Left ventricle myocardium superior (tissue), 1 donor: ENCODE results near the gene KPTN. TPM values are rescaled to one million over a fixed set of nuclear protein-coding genes. Genes with fewer than 3 reads are reported as not detected.

Source experiments
- ATAC-seq: fragments of 200-7000 bp; cut with Tn5 transposase; one replicate; pipeline ENCODE4 v1.9.1; 2020; ENCODE audit warnings: mild to moderate bottlenecking, moderate library complexity
- DNase-seq: peaks from one replicate; pipeline ENCODE4 v3.0.0-alpha.2; 2020
- intact Hi-C: fragments of 100-400 bp; cut with micrococcal nuclease; formaldehyde crosslinking; loops from one replicate; pipeline ENCODE4 v1.11.0; 2022
- total RNA-seq: library from RNA; stranded (reverse); fragmentation: NEBNext Ultra II Directional; extraction: Animal tissue kit (Norgen Biotek cat#: 25700); gene quantifications from one replicate; pipeline ENCODE4 v1.2.1, GENCODE V29; 2021
- donor health status: DM: no; HTN: yes; CAD: no; lungs with severe emphysema.

The KPTN gene
- total RNA-seq, 1 donor from 2014 or later: 12.3 TPM

DNA sequence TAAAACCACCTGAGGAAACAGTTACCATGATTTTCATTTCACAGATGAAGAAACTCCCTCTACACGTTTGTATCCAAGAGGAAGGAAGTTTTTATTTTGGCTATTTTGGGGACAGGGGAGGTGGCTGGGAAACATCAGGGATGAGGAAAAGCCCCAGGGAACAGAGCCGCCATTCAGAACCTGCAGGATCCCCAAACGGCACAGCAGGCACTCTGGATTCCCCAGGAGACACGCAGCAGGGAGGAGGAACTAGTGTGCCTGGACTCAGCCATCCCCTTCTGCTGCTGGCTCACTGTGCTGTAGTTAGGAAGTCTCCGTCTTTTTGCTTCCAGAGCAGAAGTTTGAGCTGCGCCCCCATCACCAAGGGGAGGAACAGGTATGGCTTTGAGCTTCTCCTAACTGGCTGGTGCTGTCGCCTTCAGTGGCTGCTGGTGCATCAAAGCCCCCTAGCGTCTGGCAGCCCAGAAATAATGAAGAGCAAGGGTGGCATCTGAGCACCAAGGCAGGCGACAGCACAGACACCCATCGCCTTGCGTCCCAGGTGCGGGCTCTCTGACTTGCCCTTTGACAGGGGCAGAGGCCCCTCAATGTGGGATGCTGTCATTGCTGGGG lies 26.6 kb upstream of the KPTN start:
- DNase-seq: no peak
- intact Hi-C loops: no loop called here
- no peak for ATAC-seq

GRCh38 chr19:47509973-47510372 lies 26.0 kb upstream of the KPTN start:
- ATAC-seq: peak; percentile 44
- DNase-seq: peak; percentile 61
- intact Hi-C loops: no loop called here

DNA sequence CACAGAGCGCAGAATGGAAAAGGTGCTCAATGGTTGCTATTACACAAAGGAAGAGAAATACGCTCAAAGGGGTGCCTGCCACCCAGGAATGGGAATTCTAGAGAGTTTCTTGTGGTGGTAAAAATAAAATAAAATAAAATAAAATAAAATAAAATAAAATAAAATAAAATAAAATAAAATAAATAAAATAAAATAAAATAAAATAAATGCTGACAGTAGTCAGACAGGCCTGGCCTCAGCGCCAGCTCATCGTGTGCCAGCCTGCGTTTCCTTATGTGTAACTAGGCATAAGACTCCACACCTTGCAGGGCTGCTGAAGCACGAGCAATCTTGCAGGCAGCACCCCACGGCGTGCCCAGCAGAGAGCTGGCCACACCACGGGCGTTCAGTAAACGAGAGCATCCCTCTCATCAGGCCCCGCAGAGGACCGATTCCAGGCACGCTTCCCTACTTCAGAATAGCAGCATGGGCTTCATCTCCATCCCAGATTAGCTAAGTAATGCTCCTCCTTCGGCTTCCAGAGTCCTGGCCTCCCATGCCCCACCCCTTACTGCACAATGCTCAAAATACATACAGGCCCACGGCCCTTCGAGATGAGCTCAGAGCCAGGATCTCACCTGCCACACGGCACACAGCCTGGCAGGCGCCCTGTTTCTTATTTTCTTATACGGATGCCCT lies 25.3 kb upstream of the KPTN start:
- no peak for ATAC-seq
- DNase-seq: no peak
- intact Hi-C loops: no loop called here

DNA sequence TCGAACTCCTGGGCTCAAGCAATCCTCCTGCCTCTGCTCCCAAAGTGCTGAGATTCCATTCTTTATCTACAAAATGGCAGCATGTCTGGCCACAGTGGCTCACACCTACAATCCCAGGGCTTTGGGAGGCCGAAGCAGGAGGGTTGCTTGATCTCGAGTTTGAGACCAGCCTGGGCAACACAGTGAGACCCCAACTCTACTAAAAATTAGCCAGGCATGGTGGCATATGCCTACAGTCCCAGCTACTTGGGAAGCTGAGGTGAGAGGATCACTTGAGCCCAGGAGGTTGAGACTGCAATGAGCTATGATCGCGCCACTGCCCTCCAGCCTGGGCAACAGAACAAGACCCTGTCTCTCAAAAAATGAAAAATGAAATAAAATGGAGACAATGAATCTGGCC lies 24.7 kb upstream of the KPTN start:
- ATAC-seq: no peak
- DNase-seq: no peak
- intact Hi-C loops: no loop called here

DNA sequence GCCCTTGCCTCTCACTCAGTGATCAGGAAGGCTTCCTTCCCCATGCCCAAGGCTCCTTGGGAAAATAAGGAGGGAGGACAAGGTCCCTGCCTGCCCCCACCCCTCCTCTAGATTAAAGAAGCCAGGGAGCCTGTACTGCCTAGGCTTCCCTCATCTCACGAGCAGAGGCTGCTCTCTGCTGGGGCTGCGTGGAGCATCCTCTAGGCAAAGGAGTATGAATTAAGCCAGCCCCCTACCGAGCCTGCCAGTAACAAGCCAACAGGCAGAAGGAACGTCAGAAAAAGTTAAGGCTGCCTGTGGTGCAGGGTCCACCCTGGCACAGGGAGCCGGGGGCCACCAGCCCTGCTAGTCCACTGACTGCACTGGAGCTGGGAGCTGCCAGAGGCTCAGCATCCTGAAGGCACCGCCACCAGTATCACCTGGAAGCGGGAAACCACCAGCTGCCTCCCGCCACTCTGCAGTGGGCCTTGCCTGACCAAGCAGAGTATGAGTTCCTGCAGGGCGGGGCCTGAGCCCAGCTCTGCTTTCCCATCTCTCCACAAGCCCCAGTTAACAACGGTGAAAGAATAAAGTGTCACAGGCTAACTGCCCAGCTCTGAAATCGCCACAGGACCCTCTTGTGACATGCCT lies 24.0 kb upstream of the KPTN start:
- intact Hi-C loops: no loop called here
- DNase-seq (no peak), ATAC-seq (no peak)

- intact Hi-C loops: no loop called here
- ATAC-seq (peak; percentile 77), DNase-seq (no peak)
These were observed 23.0 kb upstream of the KPTN start for GRCh38 chr19:47507012-47507411.

DNA sequence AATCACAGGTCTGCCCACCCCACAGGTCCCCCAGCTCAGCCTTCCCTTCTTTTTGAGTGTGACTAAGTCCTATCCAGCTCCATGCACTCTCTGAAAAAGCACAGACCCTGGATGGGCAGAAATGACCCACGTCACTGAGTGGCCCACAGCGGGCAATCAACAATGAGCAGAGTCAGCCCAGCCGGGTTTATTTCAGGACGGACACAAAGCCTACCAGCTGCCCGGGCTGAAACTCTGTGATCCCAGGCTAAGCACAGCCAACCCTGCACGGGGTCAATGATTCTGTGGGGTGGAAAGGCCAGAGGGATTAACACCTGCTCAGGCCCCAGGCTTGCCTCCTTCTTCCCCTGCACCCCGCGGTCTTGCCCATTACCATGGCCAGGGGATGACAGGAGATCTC lies 22.4 kb upstream of the KPTN start:
- intact Hi-C loops: no loop called here
- no peak for DNase-seq
- peak; percentile 43 for ATAC-seq

GRCh38 chr19:47505506-47505905 lies 21.5 kb upstream of the KPTN start:
- no peak for ATAC-seq
- no peak for DNase-seq

DNA sequence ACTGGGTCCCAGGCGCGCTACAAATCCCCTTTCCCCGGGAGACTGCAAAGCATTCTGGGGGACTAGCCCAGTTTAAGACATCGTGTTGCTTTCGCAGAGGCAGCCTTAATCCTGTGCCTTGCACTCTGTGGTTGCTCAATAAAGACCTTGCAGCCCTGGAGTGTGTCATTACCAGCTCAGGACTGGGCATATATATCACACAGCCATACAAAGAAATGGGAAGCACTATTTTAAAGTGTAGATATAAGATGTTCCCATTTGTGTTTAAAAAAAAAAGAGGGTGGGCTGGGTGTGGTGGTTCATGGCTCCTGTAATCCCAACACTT lies 19.8 kb upstream of the KPTN start:
- DNase-seq: no peak
- intact Hi-C loops: no loop called here
- no peak for ATAC-seq

More at GRCh38 chr19:47505506-47505905, 21.5 kb upstream of the KPTN start:
- intact Hi-C loops: no loop called here

GRCh38 chr19:47503130-47503825 lies 19.3 kb upstream of the KPTN start:
- ATAC-seq: no peak
- intact Hi-C loops: no loop called here
- DNase-seq: no peak

DNA sequence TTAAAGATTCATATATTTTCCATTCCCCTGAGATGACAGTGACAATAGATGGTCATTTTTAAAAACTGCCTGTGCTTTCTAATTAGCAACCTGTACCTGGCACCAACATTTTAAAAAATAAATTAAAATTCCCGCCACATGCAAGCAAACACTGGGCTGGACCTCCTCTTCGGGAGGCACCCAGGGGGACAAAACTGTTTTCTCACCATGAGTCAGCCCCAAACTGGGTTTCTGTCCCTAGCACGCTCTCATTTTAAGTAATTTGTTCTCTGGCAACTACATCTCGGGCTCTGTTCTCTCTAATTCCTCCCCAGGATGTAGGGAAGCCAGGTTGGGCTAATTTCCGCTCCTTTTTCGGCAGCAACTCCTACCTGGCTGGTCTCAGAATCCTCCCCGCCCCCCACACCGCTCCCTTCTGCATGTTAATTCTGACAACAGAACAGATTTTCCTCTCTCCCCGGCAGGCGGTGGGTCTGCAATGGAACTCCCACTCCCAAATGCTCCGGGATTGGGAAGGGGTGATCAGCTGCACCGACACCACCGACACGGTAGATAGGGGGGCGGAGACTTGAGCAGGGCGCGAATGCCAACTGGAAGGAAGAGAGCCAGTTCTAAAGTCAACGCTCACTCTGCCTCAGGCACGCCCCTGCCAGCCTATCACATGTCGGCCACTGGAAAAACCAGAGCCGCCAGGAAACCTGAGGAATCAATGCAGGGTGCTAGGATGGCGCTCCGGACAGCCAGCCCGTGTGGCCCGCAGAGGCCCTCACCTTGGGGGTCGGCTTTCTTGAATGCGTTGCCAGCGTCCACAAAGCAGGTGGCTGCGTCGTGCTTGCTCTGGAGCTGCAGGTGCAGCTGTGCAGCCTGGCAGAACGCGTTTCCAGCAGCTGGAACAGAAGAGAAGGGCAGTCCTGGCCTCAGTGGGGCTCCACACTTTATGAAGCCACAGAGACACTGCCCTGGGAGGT lies 16.1 kb upstream of the KPTN start:
- ATAC-seq: no peak
- no peak for DNase-seq

DNA sequence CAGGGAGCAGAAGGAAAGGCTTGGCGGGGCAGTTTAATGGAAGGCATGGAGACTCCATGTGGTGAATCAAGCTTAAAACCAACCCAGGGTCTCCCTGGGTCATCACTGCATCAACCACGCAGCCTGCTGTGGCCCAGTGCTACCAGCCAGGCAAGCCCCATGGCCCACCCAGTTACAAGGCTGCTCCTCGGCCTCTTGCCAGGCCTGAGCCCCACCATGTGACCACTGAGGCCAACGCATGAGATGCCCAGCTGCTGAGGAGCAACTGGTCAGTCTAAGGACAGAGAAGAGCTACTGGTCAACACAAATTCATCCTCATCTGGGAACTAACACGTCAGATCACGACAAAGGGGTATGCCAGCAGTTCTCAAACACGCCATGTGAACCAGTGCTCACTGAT lies 15.4 kb upstream of the KPTN start:
- ATAC-seq: no peak
- intact Hi-C loops: no loop called here
- DNase-seq: no peak

More for the DNA sequence above, 16.1 kb upstream of the KPTN start:
- intact Hi-C loops: no loop called here

DNA sequence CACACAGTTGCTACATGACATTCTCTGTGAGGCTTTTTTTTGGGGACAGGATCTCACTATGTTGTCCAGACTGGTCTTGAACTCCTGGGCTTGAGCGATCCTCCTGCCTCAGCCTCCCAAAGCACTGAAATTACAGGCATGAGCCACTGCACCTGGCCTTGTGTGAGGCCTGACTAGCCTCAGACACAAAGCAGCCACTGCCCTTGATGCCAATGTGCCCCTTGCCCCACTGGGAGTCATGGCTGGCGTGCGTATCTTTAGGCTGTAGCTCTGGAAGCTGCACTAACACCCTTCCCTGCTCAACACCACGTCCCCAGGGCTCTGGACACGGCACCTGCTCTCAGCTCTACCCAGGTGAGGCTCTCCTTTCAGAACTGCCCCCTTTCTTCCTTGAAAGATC lies 14.5 kb upstream of the KPTN start:
- ATAC-seq (no peak), DNase-seq (no peak)
- intact Hi-C loops: no loop called here

GRCh38 chr19:47497821-47498520 lies 14.0 kb upstream of the KPTN start:
- peak; percentile 55 for DNase-seq
- intact Hi-C loops: no loop called here
- peak; percentile 29 for ATAC-seq

GRCh38 chr19:47497050-47497766 lies 13.2 kb upstream of the KPTN start:
- intact Hi-C loops: no loop called here
- peak; percentile 9 for ATAC-seq
- no peak for DNase-seq

- intact Hi-C loops: no loop called here
- no peak for ATAC-seq
- DNase-seq: no peak
These were observed 11.7 kb upstream of the KPTN start for GRCh38 chr19:47495478-47496372.

DNA sequence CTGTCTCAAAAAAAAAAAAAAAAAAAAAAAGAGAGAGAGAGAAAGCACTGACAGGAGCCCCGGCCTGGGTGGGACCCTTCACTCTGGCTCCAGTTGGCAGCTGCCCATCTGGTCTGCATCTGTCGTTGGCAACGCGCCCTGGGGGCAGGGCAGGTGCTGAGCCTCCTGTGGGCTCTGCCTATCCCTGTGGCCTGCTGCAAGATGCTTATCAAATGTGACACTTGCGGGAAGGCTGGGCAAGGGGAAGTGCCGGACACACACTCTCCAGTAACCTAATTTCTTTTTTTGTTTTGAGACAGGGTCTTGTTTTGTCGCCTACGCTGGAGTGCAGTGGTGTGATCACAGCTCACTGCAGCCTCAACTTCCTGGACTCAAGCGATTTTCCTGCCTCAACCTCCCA lies 10.7 kb upstream of the KPTN start:
- ATAC-seq (no peak), DNase-seq (no peak)
- intact Hi-C loops: no loop called here
